WI38 (cell line): ENCODE measurements around the gene PRXL2A.
A peak's percentile ranks its signal among the peaks of the same experiment; 100 is the strongest.

Source experiments
- H3K4me3 ChIP-seq: 2 replicates; pipeline ENCODE4 v1.5.1; 2011; ENCODE audit warnings: low read depth, mild to moderate bottlenecking, control low read depth, low read length
- TF ChIP-seq, protein P1 (sequence below): IDR thresholded peaks from 2 replicates; pipeline ENCODE4 v1.5.1; 2012; ENCODE audit warnings: low read depth, mild to moderate bottlenecking, control low read depth, low read length

The PRXL2A gene

DNA sequence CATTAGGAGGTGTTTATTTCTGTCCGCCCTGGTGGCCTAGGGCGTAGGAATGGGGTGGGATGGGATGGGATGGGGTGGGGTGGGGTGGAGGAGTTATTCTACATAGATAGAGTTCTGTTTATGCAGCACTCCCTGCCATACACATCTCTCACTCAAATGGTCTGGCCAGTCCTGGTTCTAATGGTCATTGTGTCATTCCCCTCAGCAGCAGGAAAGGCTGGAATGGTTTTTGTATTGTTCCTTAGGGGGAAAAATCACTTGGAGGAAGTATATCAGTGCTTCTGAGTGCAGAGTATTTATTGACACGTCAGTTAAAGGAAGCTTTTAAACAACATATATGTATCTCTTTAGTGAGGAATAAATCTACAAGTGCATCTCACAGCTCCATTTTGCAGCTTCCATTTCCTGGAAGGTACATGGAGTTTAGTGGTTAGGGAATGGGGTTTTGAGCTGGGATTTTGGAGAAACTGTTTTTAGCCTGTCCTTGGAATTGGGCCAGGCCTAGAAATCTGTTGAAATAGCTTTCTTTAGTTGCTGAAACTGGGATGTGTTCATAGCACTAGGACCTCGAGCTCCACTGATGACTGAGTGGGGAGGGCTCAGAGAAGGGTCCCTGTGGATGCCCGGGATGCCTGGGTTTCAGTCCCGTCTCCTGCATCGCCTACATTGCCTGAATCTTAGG is 54.1 kb downstream of the PRXL2A start:
- H3K4me3 ChIP-seq = no peak overlapping the region
- TF ChIP-seq, protein P1, sequence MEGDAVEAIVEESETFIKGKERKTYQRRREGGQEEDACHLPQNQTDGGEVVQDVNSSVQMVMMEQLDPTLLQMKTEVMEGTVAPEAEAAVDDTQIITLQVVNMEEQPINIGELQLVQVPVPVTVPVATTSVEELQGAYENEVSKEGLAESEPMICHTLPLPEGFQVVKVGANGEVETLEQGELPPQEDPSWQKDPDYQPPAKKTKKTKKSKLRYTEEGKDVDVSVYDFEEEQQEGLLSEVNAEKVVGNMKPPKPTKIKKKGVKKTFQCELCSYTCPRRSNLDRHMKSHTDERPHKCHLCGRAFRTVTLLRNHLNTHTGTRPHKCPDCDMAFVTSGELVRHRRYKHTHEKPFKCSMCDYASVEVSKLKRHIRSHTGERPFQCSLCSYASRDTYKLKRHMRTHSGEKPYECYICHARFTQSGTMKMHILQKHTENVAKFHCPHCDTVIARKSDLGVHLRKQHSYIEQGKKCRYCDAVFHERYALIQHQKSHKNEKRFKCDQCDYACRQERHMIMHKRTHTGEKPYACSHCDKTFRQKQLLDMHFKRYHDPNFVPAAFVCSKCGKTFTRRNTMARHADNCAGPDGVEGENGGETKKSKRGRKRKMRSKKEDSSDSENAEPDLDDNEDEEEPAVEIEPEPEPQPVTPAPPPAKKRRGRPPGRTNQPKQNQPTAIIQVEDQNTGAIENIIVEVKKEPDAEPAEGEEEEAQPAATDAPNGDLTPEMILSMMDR = no peak

GRCh38 chr10:80462981-80463741 is 54.8 kb downstream of the PRXL2A start:
- peak overlapping the region; percentile 11; the same call in 1 of the 2 replicates for H3K4me3 ChIP-seq
- TF ChIP-seq, protein P1 = no peak

DNA sequence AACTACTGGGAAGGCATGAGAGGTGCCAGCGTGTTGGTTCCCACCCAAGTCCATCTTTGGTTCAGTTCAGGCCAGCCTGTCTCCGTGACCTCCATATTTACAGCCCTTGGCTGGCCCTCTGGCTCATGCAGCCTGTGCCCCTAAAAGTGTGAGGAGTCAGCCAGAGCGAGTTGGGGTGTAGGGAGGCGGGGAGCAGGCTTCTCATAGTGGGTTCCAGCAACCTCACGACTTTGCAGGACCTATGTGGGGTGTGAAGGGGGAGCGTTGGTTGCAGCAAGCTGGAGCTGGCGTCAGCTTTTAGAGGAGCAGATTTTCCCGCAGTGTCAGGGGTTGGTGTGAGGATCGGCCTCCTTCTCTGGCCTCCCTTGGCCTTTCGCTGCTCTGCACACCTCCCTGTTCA is 55.5 kb downstream of the PRXL2A start:
- TF ChIP-seq, protein P1 = no peak
- no peak overlapping the region for H3K4me3 ChIP-seq

- H3K4me3 ChIP-seq = no peak overlapping the region
- TF ChIP-seq, protein P1 = no peak
These were observed 56.5 kb downstream of the PRXL2A start for GRCh38 chr10:80464557-80465450.

- TF ChIP-seq, protein P1 = no peak
- no peak overlapping the region for H3K4me3 ChIP-seq
These were observed 57.1 kb downstream of the PRXL2A start for GRCh38 chr10:80465451-80465835.

GRCh38 chr10:80465839-80466590 is 57.7 kb downstream of the PRXL2A start:
- H3K4me3 ChIP-seq = no peak overlapping the region

More at GRCh38 chr10:80465839-80466590, 57.7 kb downstream of the PRXL2A start:
- TF ChIP-seq, protein P1 = no peak
